HFFc6 (cell line): Measurements from ENCODE around the gene NAALADL2. TPM values are rescaled to one million over a fixed set of nuclear protein-coding genes. Genes with fewer than 3 reads are reported as not detected.

Source experiments
- DNase-seq: peaks from one replicate; pipeline ENCODE4 v3.0.0-alpha.2; 2018
- H3K27ac Mint-ChIP-seq: 2 replicates; pipeline ENCODE4 v1.8.0; 2020; ENCODE audit warnings: mild to moderate bottlenecking, mixed read lengths
- H3K27me3 Mint-ChIP-seq: 2 replicates; pipeline ENCODE4 v1.8.0; 2021; ENCODE audit warnings: mild to moderate bottlenecking, moderate library complexity, mixed read lengths; ENCODE audit not compliant: insufficient read depth
- H3K36me3 Mint-ChIP-seq: 2 replicates; pipeline ENCODE4 v1.8.0; 2021; ENCODE audit warnings: low read depth, mixed read lengths
- H3K4me1 Mint-ChIP-seq: 2 replicates; pipeline ENCODE4 v1.8.0; 2020; ENCODE audit warnings: low read depth, mixed read lengths
- H3K4me3 Mint-ChIP-seq: 2 replicates; pipeline ENCODE4 v1.8.0; 2020; ENCODE audit warnings: mild to moderate bottlenecking, moderate library complexity, mixed read lengths
- H3K9me3 Mint-ChIP-seq: 2 replicates; pipeline ENCODE4 v1.8.0; 2020; ENCODE audit warnings: mild to moderate bottlenecking, mixed read lengths
- total RNA-seq, 6 experiments: library from RNA; stranded (reverse); fragmentation: NEBNext Ultra II Directional; extraction: Animal tissue kit (Norgen Biotek cat#: 25700); gene quantifications; 2 replicates in 1 of 6; 3 replicates in 5 of 6; pipeline ENCODE4 v1.2.3, GENCODE V29; 2021
- TF ChIP-seq, protein P1 (sequence below): fragments of 200-600 bp; sonication (generic); IDR thresholded peaks from 2 replicates; pipeline ENCODE4 v1.5.0; 2021; ENCODE audit warnings: antibody characterized with exemption, mild to moderate bottlenecking

NAALADL2 gene
- total RNA-seq, 6 experiments from 2014 or later = 12.0 to 15.2 (median 12.3) TPM

GRCh38 chr3:175091426-175092114, 232.4 kb downstream of the NAALADL2 start:
- Mint-ChIP-seq H3K27me3 (no peaks in the 10 kb centered on the region), H3K27ac (no peak overlapping the region), H3K36me3 (no peaks in the 10 kb centered on the region), H3K9me3 (no peaks in the 10 kb centered on the region), H3K4me1 (peaks cover 30% of the 10 kb centered on the region), H3K4me3 (no peak overlapping the region)
- no peak for DNase-seq
- TF ChIP-seq, protein P1, sequence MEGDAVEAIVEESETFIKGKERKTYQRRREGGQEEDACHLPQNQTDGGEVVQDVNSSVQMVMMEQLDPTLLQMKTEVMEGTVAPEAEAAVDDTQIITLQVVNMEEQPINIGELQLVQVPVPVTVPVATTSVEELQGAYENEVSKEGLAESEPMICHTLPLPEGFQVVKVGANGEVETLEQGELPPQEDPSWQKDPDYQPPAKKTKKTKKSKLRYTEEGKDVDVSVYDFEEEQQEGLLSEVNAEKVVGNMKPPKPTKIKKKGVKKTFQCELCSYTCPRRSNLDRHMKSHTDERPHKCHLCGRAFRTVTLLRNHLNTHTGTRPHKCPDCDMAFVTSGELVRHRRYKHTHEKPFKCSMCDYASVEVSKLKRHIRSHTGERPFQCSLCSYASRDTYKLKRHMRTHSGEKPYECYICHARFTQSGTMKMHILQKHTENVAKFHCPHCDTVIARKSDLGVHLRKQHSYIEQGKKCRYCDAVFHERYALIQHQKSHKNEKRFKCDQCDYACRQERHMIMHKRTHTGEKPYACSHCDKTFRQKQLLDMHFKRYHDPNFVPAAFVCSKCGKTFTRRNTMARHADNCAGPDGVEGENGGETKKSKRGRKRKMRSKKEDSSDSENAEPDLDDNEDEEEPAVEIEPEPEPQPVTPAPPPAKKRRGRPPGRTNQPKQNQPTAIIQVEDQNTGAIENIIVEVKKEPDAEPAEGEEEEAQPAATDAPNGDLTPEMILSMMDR = no peak

DNA sequence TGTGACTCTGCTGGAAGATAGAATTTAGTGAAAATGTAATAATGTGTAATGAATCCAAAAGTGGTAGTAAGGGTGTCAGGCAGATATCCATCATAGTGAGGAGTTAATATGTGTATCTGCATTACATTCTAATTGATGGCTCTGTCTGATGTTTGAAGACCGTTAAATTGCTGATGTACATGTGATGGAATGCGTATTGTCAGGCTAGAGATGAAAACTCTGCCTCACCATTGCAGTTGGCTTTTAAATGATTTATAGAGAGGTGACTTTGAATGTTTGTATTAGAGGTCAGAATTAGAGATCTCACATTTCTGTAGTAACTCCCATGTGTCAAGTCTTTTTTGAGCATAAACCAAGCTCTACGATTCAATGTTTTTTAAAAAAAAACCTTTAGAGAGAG, 234.6 kb downstream of the NAALADL2 start:
- Mint-ChIP-seq H3K4me3 (peak overlapping the region; percentile 46; the same call in 1 of the 2 replicates), H3K36me3 (peaks cover 6% of the 10 kb centered on the region; the same call in 1 of the 2 replicates), H3K27ac (peak overlapping the region; percentile 60), H3K4me1 (peaks cover 30% of the 10 kb centered on the region), H3K9me3 (no peaks in the 10 kb centered on the region), H3K27me3 (no peaks in the 10 kb centered on the region)
- DNase-seq = no peak
- TF ChIP-seq, protein P1 = no peak

GRCh38 chr3:175094344-175094743, 235.2 kb downstream of the NAALADL2 start:
- Mint-ChIP-seq H3K36me3 (peaks cover 6% of the 10 kb centered on the region; the same call in 1 of the 2 replicates), H3K9me3 (no peaks in the 10 kb centered on the region), H3K27me3 (no peaks in the 10 kb centered on the region), H3K4me1 (peaks cover 30% of the 10 kb centered on the region), H3K4me3 (peak overlapping the region; percentile 46; the same call in 1 of the 2 replicates), H3K27ac (peak overlapping the region; percentile 60)
- TF ChIP-seq, protein P1 = no peak
- no peak for DNase-seq

- no peak for DNase-seq
- no peaks in the 10 kb centered on the region for H3K9me3 Mint-ChIP-seq
- H3K4me1 Mint-ChIP-seq = peaks cover 33% of the 10 kb centered on the region
- TF ChIP-seq, protein P1 = no peak
- no peaks in the 10 kb centered on the region; the same call in 1 of the 2 replicates for H3K27me3 Mint-ChIP-seq
- peaks cover 6% of the 10 kb centered on the region; the same call in 1 of the 2 replicates for H3K36me3 Mint-ChIP-seq
- no peak overlapping the region for H3K4me3 Mint-ChIP-seq
- no peak overlapping the region for H3K27ac Mint-ChIP-seq
Observed at GRCh38 chr3:175098644-175099043, 239.5 kb downstream of the NAALADL2 start.

DNA sequence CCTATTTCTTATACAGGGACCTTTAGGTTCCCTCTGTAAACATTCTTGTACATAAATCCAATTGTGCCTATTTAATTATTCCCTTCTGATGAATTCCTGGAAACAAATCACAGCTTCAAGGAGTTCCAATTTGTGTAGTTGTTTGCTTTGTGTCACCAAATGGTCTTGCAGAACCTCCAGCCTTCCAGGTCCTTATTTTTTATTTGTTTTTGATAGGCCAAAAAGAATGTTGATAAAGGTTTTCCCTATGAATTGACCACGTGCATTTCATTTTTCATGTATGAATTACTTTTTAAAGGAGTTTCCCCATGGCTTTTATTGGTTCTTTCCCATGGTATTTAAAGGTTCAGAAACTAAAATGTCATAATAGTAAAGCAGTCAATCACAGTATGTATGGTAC, 243.0 kb downstream of the NAALADL2 start:
- H3K27me3 Mint-ChIP-seq = no peaks in the 10 kb centered on the region; the same call in 1 of the 2 replicates
- H3K36me3 Mint-ChIP-seq = 0 out of 2 replicates have a peak, but pooled peaks cover under 1% of the 10 kb centered on the region
- H3K9me3 Mint-ChIP-seq = no peaks in the 10 kb centered on the region
- DNase-seq = no peak
- H3K4me3 Mint-ChIP-seq = no peak overlapping the region
- no peak overlapping the region for H3K27ac Mint-ChIP-seq
- peaks cover 23% of the 10 kb centered on the region for H3K4me1 Mint-ChIP-seq
- TF ChIP-seq, protein P1 = no peak
